ENCODE results near the gene CAT.

- TF ChIP-seq, protein P1, sequence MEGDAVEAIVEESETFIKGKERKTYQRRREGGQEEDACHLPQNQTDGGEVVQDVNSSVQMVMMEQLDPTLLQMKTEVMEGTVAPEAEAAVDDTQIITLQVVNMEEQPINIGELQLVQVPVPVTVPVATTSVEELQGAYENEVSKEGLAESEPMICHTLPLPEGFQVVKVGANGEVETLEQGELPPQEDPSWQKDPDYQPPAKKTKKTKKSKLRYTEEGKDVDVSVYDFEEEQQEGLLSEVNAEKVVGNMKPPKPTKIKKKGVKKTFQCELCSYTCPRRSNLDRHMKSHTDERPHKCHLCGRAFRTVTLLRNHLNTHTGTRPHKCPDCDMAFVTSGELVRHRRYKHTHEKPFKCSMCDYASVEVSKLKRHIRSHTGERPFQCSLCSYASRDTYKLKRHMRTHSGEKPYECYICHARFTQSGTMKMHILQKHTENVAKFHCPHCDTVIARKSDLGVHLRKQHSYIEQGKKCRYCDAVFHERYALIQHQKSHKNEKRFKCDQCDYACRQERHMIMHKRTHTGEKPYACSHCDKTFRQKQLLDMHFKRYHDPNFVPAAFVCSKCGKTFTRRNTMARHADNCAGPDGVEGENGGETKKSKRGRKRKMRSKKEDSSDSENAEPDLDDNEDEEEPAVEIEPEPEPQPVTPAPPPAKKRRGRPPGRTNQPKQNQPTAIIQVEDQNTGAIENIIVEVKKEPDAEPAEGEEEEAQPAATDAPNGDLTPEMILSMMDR (IDR thresholded peaks at IDR 0.05 in 2 of 3, conservative IDR thresholded peaks at IDR 0.05 in 1 of 3; ENCODE audit: insufficient read depth in 2 of 3, low read depth in 1 of 3, low read length in 3 of 3) = no peak
- TF ChIP-seq RBM14 (IDR thresholded peaks at IDR 0.05; ENCODE audit: borderline replicate concordance, insufficient read depth, low read depth, low read length) (no peak), KDM1A (IDR thresholded peaks at IDR 0.05) (no peak), FIP1L1 (IDR thresholded peaks at IDR 0.05; ENCODE audit: low read depth, low read length, poor library complexity, severe bottlenecking) (no peak), SP2 (IDR thresholded peaks at IDR 0.05; ENCODE audit: extremely low read depth, low read depth, low read length, poor library complexity, severe bottlenecking) (no peak), CEBPB (tag; IDR thresholded peaks at IDR 0.05) (no peak), PHB (CRISPR knock-in tag; IDR thresholded peaks at IDR 0.05) (no peak), ZNF79 (CRISPR knock-in tag; IDR thresholded peaks at IDR 0.05; ENCODE audit: low read depth) (no peak), CTBP1 (IDR thresholded peaks at IDR 0.05; ENCODE audit: borderline replicate concordance) (no peak), KAT8 (IDR thresholded peaks at IDR 0.05; ENCODE audit: low read depth) (no peak), TOE1 (IDR thresholded peaks at IDR 0.05; ENCODE audit: borderline replicate concordance) (no peak), TOE1 (CRISPR knock-in tag; IDR thresholded peaks at IDR 0.05; ENCODE audit: borderline replicate concordance, low read depth) (no peak), CREB3L1 (IDR thresholded peaks at IDR 0.05; ENCODE audit: borderline replicate concordance, low read depth) (no peak)
- TF ChIP-seq, protein P2, sequence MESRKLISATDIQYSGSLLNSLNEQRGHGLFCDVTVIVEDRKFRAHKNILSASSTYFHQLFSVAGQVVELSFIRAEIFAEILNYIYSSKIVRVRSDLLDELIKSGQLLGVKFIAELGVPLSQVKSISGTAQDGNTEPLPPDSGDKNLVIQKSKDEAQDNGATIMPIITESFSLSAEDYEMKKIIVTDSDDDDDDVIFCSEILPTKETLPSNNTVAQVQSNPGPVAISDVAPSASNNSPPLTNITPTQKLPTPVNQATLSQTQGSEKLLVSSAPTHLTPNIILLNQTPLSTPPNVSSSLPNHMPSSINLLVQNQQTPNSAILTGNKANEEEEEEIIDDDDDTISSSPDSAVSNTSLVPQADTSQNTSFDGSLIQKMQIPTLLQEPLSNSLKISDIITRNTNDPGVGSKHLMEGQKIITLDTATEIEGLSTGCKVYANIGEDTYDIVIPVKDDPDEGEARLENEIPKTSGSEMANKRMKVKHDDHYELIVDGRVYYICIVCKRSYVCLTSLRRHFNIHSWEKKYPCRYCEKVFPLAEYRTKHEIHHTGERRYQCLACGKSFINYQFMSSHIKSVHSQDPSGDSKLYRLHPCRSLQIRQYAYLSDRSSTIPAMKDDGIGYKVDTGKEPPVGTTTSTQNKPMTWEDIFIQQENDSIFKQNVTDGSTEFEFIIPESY (CRISPR knock-in tag; IDR thresholded peaks at IDR 0.05) = no peak
- TF ChIP-seq, protein P3, sequence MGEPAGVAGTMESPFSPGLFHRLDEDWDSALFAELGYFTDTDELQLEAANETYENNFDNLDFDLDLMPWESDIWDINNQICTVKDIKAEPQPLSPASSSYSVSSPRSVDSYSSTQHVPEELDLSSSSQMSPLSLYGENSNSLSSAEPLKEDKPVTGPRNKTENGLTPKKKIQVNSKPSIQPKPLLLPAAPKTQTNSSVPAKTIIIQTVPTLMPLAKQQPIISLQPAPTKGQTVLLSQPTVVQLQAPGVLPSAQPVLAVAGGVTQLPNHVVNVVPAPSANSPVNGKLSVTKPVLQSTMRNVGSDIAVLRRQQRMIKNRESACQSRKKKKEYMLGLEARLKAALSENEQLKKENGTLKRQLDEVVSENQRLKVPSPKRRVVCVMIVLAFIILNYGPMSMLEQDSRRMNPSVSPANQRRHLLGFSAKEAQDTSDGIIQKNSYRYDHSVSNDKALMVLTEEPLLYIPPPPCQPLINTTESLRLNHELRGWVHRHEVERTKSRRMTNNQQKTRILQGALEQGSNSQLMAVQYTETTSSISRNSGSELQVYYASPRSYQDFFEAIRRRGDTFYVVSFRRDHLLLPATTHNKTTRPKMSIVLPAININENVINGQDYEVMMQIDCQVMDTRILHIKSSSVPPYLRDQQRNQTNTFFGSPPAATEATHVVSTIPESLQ (CRISPR knock-in tag; IDR thresholded peaks at IDR 0.05) = no peak
These were observed 9.7 kb downstream of the CAT start for GRCh38 chr11:34448223-34448994.
